DMS53 (cell line): ENCODE data around the gene LHPP.
A peak's percentile ranks its signal among the peaks of the same experiment; 100 is the strongest.

Experiments used
- DNase-seq: peaks from one replicate; lab custom pipeline; 2025; lab: John Stamatoyannopoulos, UW

LHPP gene

GRCh38 chr10:124557648-124558338 lies 96.2 kb downstream of the LHPP start:
- no peak for DNase-seq

DNA sequence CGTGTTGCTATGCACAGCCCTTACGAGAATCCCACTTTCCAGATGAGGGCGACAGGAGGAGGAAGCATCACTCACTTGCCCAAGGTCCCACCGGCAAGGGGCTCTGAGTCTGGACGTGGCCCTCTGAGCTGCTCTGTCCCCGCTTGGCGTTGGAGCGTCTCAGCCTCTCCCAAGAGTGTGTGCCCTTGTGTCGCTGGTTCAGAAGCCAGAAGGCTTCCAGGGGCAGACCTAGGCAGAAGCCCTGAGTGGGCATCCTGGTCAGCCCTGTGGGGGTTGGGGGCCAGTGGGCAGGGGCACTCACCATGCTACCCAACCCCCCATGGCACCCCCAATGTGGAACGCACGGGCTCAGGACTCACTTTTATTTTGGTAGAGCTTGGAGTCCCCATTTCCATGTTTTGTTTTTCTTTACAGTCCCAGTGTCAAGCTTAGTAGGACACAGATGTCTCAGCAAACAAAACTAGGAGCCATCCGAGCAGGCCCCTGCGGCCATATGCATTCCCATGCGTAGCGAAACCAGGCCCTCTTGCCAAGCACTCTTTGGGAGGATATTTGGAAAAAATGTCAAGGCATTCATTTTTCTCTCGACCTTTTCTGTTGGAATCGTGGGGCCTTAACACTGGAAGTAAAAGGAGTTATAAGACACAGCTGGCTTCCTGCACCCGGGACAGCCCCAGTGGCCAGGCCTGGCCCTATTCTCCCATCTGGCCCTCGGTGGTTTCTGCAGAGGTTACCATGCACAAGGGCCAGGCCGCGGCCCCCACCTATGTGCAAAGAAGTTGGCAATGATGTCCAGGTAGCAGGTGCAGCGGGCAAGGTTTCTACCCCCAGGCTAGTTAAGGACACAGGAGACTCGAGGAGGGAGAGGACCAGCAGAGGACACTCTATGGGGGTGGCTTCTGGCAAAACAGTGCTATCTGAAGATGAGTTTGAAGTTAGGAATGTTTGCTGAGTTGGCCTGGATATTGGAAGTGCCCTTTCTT lies 97.0 kb downstream of the LHPP start:
- no peak for DNase-seq

- no peak for DNase-seq
These were observed 97.9 kb downstream of the LHPP start for GRCh38 chr10:124559372-124560132.

- DNase-seq = no peak
These were observed 98.9 kb downstream of the LHPP start for GRCh38 chr10:124560377-124561105.

- no peak for DNase-seq
These were observed 99.6 kb downstream of the LHPP start for GRCh38 chr10:124561206-124561605.

DNA sequence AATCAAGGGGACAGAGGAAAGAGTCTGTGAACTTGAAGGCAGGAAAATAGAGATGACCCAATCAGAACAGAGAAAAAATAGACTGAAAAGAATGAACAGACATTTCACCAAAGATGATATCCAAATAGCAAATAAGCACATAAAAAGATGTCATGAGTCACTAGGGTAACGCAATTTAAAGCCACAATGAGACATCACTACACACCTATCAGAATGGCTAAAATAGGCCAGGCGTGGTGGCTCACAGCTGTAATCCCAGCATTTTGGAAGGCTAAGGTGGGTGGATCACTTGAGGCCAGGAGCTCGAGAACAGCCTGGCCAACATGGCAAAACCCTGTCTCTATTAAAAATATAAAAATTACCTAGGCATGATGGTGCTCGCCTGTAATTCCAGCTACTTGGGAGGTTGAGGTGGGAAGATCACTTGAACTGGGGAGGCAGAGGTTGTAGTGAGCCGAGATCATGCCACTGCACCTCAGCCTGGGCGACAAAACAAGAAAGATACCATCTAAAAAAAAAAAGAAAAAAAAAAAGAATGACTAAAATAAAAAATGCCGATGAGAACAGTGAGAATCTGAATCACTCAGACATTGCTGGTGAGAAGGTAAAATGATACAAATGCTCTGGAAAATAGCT lies 100.9 kb downstream of the LHPP start:
- no peak for DNase-seq

GRCh38 chr10:124563320-124564040 lies 101.9 kb downstream of the LHPP start:
- DNase-seq = no peak

- no peak for DNase-seq
These were observed 103.3 kb downstream of the LHPP start for GRCh38 chr10:124564881-124565280.

DNA sequence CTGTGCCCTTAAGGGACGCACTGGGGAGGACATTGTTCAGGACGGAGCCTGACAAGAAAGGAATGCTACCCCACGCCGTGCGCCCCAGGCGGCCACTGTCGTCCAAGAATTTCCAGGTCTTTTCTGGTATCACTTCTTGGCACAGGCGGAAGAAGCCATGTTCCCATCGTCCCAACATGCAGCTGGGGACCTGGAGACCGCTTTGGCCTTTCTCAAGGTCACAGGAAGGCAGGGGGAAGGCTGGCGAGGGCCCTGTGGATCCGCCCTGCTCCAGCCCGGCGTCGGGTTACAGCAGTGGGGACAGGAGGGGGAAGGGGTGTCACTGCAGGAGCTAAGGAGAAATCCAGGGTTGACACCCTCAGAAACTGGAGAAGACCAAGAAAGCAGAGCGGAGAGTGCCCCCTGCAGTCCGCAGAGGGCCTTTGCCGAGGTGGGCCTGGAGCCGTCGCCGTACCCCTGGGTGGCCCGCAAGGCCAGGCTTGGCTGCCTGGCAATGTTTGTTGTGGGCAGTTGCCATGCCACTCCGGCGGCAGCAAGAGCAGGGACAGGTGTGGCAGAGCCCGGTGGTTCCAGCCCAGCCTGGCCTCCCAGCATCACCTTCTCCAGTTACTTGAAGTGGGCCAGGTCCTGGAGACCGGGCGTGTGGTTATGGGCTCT lies 104.1 kb downstream of the LHPP start:
- peak; percentile 86 for DNase-seq

DNA sequence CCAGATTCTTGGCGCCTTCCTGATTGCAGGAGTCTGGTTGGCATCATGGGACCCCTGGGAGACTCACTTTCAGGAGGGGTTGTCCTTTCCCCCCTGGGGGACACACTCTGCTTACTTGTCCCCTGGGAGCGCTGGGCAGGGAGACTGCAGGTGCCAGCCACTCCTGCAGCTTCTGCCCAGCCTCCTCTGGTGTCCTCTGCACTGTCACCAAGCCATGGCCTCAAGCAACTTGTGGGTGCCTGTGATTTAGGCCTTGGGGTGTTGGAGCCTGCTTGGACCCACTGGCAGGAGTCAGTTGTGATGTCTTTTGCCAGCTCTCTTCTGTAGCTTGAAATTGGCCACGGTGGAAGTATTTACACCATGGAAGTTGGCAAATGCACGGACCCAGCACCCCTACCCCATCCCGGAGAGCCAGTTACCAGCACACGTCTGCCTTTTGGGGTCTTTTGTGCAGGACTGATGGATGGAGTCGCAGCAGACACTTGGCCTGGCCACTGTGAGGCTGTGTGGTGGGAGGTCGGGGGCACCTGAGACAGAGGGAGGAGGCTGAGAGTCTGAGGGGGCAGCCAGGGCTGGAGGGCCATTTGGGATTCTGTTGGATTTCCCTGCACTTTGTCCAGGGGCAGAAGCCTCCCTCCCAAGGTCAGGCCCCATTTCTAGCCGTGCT lies 104.7 kb downstream of the LHPP start:
- DNase-seq = no peak

DNA sequence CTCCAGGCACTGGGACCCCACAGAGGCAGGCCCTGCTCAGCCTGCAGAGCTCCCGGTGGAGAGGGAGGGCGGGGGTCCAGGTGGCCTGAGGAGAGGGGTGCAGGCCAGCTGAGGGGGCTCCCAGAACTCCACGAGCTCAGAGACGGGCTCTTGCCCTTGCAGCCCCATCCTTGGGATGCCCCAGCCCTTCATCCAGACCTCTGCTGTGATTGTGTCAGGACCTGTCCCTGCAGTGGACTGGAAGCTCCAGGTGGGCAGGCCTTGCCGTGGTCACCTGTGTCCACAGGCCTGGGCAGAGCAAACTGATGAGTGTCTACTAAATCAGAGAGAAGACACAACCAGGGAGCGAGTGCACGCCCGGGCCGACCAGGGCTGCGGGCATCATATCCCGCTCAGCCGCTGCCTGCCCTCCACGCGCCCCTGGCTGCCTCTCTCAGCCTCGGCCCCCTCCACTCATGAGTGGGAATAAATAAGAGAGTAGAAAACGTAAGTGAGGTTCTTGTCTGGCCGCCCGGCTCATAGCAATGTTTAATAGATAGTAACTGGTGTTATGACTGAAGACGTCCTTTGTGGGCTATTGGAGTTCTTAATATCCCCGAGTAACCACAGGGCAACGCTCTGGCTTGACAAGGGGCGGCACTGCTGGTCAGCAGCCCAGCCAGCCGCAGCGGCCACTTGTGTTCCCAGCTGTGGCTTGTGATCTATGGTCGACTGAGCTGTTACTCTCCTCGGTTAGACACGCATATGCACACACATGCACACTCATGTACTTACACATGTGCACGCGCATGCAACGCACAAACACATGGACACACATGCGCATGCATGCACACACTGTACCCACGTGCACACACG lies 105.6 kb downstream of the LHPP start:
- no peak for DNase-seq

- no peak for DNase-seq
These were observed 106.7 kb downstream of the LHPP start for GRCh38 chr10:124568339-124568738.

- no peak for DNase-seq
These were observed 107.4 kb downstream of the LHPP start for GRCh38 chr10:124568848-124569622.

GRCh38 chr10:124569623-124570470 lies 108.2 kb downstream of the LHPP start:
- no peak for DNase-seq

- no peak for DNase-seq
These were observed 109.0 kb downstream of the LHPP start for GRCh38 chr10:124570646-124571045.

GRCh38 chr10:124572751-124573150 lies 111.1 kb downstream of the LHPP start:
- no peak for DNase-seq
